Right ventricle myocardium inferior (tissue), 1 donor: ENCODE data around the gene FBXO31. TPM values are rescaled to one million over a fixed set of nuclear protein-coding genes. Genes with fewer than 3 reads are reported as not detected.
A peak's percentile ranks its signal among the peaks of the same experiment; 100 is the strongest.

Experiments used
- ATAC-seq: fragments of 200-7000 bp; cut with Tn5 transposase; one replicate; pipeline ENCODE4 v1.9.1; 2020; ENCODE audit warnings: mild to moderate bottlenecking, moderate library complexity
- DNase-seq: peaks from one replicate; pipeline ENCODE4 v3.0.0; 2021; ENCODE audit errors: missing footprints
- intact Hi-C: fragments of 100-400 bp; cut with DNase I; formaldehyde crosslinking; loops from one replicate; pipeline ENCODE4 v1.11.0; 2022
- total RNA-seq: library from RNA; stranded (reverse); fragmentation: NEBNext Ultra II Directional; extraction: Animal tissue kit (Norgen Biotek cat#: 25700); gene quantifications from one replicate; pipeline ENCODE4 v1.2.1, GENCODE V29; 2021
- donor health status: DM: no; HTN: yes; CAD: no; lungs with severe emphysema.

FBXO31 gene
- total RNA-seq, 1 donor from 2014 or later, result 70.2 TPM

- intact Hi-C loops, result loop anchor here (2.0 to 5.0 kb wide), 3 partner anchors 33 to 69 kb away; partner anchors contain the start of genes FBXO31 and MAP1LC3B
- DNase-seq (peak; percentile 50), ATAC-seq (no peak)
These were observed 59.7 kb downstream of the FBXO31 start for GRCh38 chr16:87323727-87324410.

GRCh38 chr16:87322833-87323726 is 60.5 kb downstream of the FBXO31 start:
- intact Hi-C loops, result loop anchor here (5.0 kb wide), 1 partner anchor 34 kb away; no protein-coding TSS in a partner anchor
- ATAC-seq, result no peak
- peak; percentile 40 for DNase-seq

GRCh38 chr16:87322360-87322759 is 61.2 kb downstream of the FBXO31 start:
- DNase-seq (peak; percentile 45), ATAC-seq (no peak)
- intact Hi-C loops, result loop anchor here (5.0 kb wide), 1 partner anchor 35 kb away; no protein-coding TSS in a partner anchor

- DNase-seq (peak; percentile 7), ATAC-seq (no peak)
- intact Hi-C loops, result loop anchor here (5.0 kb wide), 1 partner anchor 36 kb away; no protein-coding TSS in a partner anchor
These were observed 62.1 kb downstream of the FBXO31 start for GRCh38 chr16:87321336-87322107.

GRCh38 chr16:87320510-87321227 is 62.9 kb downstream of the FBXO31 start:
- intact Hi-C loops, result loop anchor here (5.0 kb wide), 1 partner anchor 37 kb away; no protein-coding TSS in a partner anchor
- DNase-seq, result peak; percentile 35
- ATAC-seq, result no peak

GRCh38 chr16:87319997-87320491 is 63.5 kb downstream of the FBXO31 start:
- intact Hi-C loops, result loop anchor here (5.0 to 10.0 kb wide), 2 partner anchors 37 to 315 kb away; no protein-coding TSS in a partner anchor

GRCh38 chr16:87319011-87319410 is 64.6 kb downstream of the FBXO31 start:
- ATAC-seq (no peak), DNase-seq (peak; percentile 4)
- intact Hi-C loops, result loop anchor here (10.0 kb wide), 1 partner anchor 316 kb away; no protein-coding TSS in a partner anchor

More at GRCh38 chr16:87319997-87320491, 63.5 kb downstream of the FBXO31 start:
- ATAC-seq (no peak), DNase-seq (peak; percentile 37)

GRCh38 chr16:87317750-87318644 is 65.6 kb downstream of the FBXO31 start:
- intact Hi-C loops, result loop anchor here (2.0 to 10.0 kb wide), 3 partner anchors 65 to 317 kb away; partner anchors contain the start of genes FBXO31 and MAP1LC3B
- ATAC-seq (peak; percentile 23), DNase-seq (peak; percentile 17)

- ATAC-seq (peak; percentile 98), DNase-seq (peak; percentile 95)
- intact Hi-C loops, result loop anchor here (2.0 to 10.0 kb wide), 3 partner anchors 66 to 318 kb away; partner anchors contain the start of genes FBXO31 and MAP1LC3B
These were observed 66.4 kb downstream of the FBXO31 start, which contains the start of gene C16orf95 for GRCh38 chr16:87316923-87317749. C16orf95 (minus strand) TSS chr16:87317392; CDS start chr16:87317242, 150 bp downstream.

GRCh38 chr16:87316450-87316922 is 67.1 kb downstream of the FBXO31 start:
- DNase-seq (no peak), ATAC-seq (no peak)
- intact Hi-C loops, result loop anchor here (2.0 to 10.0 kb wide), 3 partner anchors 66 to 318 kb away; partner anchors contain the start of genes FBXO31 and MAP1LC3B

GRCh38 chr16:87314990-87315420 is 68.6 kb downstream of the FBXO31 start:
- DNase-seq (peak; percentile 48), ATAC-seq (no peak)
- intact Hi-C loops, result loop anchor here (10.0 kb wide), 1 partner anchor 320 kb away; no protein-coding TSS in a partner anchor

- DNase-seq, result no peak
- no peak for ATAC-seq
- intact Hi-C loops, result loop anchor here (10.0 kb wide), 1 partner anchor 323 kb away; no protein-coding TSS in a partner anchor
These were observed 71.6 kb downstream of the FBXO31 start for GRCh38 chr16:87312008-87312407.

GRCh38 chr16:87311387-87311786 is 72.2 kb downstream of the FBXO31 start:
- ATAC-seq (no peak), DNase-seq (no peak)
- intact Hi-C loops, result loop anchor here (10.0 kb wide), 1 partner anchor 323 kb away; no protein-coding TSS in a partner anchor

GRCh38 chr16:87310610-87311009 is 73.0 kb downstream of the FBXO31 start:
- intact Hi-C loops, result loop anchor here (10.0 kb wide), 1 partner anchor 324 kb away; no protein-coding TSS in a partner anchor
- DNase-seq, result no peak
- ATAC-seq, result no peak
